Measurements from ENCODE around the gene PPP4R1. TPM values are rescaled to one million over a fixed set of nuclear protein-coding genes. Genes with fewer than 3 reads are reported as not detected.

Gene PPP4R1
- total RNA-seq, 6 donors from 2014 or later = 125 to 239 (median 189) TPM

- Histone ChIP-seq H3K4me1 (peaks cover 13 to 23% (median 21%) of the 10 kb centered on the region in 4 donors), H3K4me3 (no peak overlapping the region), H3K36me3 (peaks cover 0 to 25% (median 2%) of the 10 kb centered on the region in 4 donors), H3K9me3 (peaks cover 0 to 12% (median 4%) of the 10 kb centered on the region in 4 donors), H3K27ac (no peak overlapping the region), H3K27me3 (no peaks in the 10 kb centered on the region)
- WGBS, 2 donors = 65 to 76% methylated on average over 3 of the region's 3 CpGs
- DNase-seq (no peak), ATAC-seq (ENCODE audit: low FRiP score in 2 of 2) (no peak)
- no peak for TF ChIP-seq POLR2AphosphoS5 (IDR thresholded peaks at IDR 0.05)
- no peak for TF ChIP-seq POLR2A (IDR thresholded peaks at IDR 0.05)
- TF ChIP-seq, protein P1, sequence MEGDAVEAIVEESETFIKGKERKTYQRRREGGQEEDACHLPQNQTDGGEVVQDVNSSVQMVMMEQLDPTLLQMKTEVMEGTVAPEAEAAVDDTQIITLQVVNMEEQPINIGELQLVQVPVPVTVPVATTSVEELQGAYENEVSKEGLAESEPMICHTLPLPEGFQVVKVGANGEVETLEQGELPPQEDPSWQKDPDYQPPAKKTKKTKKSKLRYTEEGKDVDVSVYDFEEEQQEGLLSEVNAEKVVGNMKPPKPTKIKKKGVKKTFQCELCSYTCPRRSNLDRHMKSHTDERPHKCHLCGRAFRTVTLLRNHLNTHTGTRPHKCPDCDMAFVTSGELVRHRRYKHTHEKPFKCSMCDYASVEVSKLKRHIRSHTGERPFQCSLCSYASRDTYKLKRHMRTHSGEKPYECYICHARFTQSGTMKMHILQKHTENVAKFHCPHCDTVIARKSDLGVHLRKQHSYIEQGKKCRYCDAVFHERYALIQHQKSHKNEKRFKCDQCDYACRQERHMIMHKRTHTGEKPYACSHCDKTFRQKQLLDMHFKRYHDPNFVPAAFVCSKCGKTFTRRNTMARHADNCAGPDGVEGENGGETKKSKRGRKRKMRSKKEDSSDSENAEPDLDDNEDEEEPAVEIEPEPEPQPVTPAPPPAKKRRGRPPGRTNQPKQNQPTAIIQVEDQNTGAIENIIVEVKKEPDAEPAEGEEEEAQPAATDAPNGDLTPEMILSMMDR (IDR thresholded peaks at IDR 0.05) = no peak
- no peak for TF ChIP-seq EP300 (IDR thresholded peaks at IDR 0.05)
Measured at GRCh38 chr18:9596226-9596625, 18.1 kb downstream of the PPP4R1 start.

DNA sequence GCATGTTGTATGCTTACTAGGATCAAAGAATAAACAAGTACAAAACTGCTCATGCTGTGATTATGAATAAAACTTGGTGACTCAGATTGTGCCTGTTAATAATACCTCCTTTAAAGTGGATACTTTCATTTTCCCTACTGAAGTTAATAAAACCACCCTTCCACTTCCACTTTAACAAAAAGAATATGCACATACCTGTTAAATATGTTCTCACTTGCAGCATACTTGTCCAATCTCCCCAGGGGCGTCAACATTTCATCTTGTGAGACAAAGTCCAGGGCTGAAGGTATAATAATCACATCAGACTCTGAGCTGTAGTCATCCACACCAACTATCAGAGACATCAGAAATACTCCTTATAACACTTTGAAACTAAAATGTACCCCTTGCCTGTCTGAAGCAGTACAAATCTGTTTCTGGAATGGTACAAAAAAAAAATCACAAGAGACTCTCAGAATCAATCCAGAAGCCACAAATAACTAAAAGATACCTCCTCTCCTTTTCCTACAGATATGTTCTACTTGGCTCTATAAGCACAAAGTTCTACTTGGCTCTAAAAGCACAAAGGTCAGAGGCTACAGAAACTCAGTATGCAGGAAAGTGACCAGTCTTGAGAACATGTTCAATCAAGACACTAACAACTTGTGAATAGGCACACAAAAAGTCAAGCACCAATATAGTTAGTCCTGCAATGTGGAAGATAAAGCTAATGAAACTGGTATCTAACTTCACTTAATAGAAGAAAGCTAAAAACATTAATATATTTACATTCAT is 19.3 kb downstream of the PPP4R1 start:
- peaks cover 13 to 23% (median 21%) of the 10 kb centered on the region in 4 donors for H3K4me1 ChIP-seq
- peak overlapping the region in 2 of 4 donors; percentile 13 to 49 for H3K27ac ChIP-seq
- no peak for DNase-seq
- H3K27me3 ChIP-seq = no peaks in the 10 kb centered on the region
- H3K4me3 ChIP-seq = no peak overlapping the region
- 25 to 52% methylated on average over 1 of the region's 1 CpG for WGBS, 2 donors
- TF ChIP-seq, protein P1 (IDR thresholded peaks at IDR 0.05) = no peak
- TF ChIP-seq EP300 (IDR thresholded peaks at IDR 0.05) = no peak
- no peak for TF ChIP-seq POLR2AphosphoS5 (IDR thresholded peaks at IDR 0.05)
- TF ChIP-seq POLR2A (IDR thresholded peaks at IDR 0.05) = no peak
- ATAC-seq (ENCODE audit: low FRiP score in 2 of 2) = no peak
- peaks cover 0 to 36% (median 6%) of the 10 kb centered on the region in 4 donors for H3K36me3 ChIP-seq
- peaks cover 0 to 5% (median 0%) of the 10 kb centered on the region in 4 donors for H3K9me3 ChIP-seq

GRCh38 chr18:9587924-9588323 is 26.4 kb downstream of the PPP4R1 start:
- no peak overlapping the region for H3K27ac ChIP-seq
- H3K4me3 ChIP-seq = no peak overlapping the region
- H3K9me3 ChIP-seq = no peaks in the 10 kb centered on the region
- DNase-seq = no peak
- TF ChIP-seq EP300 (IDR thresholded peaks at IDR 0.05) (no peak), POLR2A (IDR thresholded peaks at IDR 0.05) (no peak)
- peaks cover 4 to 76% (median 31%) of the 10 kb centered on the region in 4 donors for H3K36me3 ChIP-seq
- H3K27me3 ChIP-seq = no peaks in the 10 kb centered on the region
- no peaks in the 10 kb centered on the region for H3K4me1 ChIP-seq
- WGBS, 2 donors = 84 to 97% methylated on average over 4 of the region's 4 CpGs
- ATAC-seq (ENCODE audit: low FRiP score in 2 of 2) = no peak

- ATAC-seq (ENCODE audit: low FRiP score in 2 of 2) = no peak
- Histone ChIP-seq H3K4me3 (no peak overlapping the region), H3K27ac (no peak overlapping the region), H3K4me1 (no peaks in the 10 kb centered on the region), H3K27me3 (no peaks in the 10 kb centered on the region), H3K36me3 (peaks cover 4 to 76% (median 33%) of the 10 kb centered on the region in 4 donors), H3K9me3 (no peaks in the 10 kb centered on the region)
- DNase-seq = no peak
- 95 to 99% methylated on average over 3 of the region's 3 CpGs for WGBS, 2 donors
- TF ChIP-seq POLR2AphosphoS5 (IDR thresholded peaks at IDR 0.05) (no peak), EP300 (IDR thresholded peaks at IDR 0.05) (no peak), POLR2A (IDR thresholded peaks at IDR 0.05) (no peak)
- TF ChIP-seq, protein P1 (IDR thresholded peaks at IDR 0.05) = no peak
Measured at GRCh38 chr18:9586814-9587213, 27.5 kb downstream of the PPP4R1 start.

DNA sequence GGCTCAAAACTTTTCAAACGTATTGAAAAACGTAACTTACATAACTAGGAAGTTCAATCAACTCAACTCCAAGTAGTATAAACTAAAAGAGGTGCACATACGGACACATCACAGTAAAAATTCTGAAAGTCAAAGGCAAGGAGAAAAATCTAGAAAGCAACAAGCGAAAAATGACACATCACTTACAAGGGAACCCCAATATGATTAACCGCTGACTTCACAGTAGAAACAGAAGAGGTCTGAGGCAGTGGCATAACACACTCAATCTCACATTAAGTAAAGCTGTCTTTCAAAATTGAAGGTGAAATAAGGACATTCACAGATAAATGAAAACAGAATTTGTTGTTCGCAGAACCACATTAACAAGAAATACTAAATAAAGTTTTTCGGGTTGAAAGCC is 32.7 kb downstream of the PPP4R1 start:
- Histone ChIP-seq H3K4me1 (no peaks in the 10 kb centered on the region), H3K36me3 (peaks cover 0 to 80% (median 27%) of the 10 kb centered on the region in 4 donors), H3K4me3 (no peak overlapping the region), H3K27me3 (no peaks in the 10 kb centered on the region), H3K9me3 (no peaks in the 10 kb centered on the region), H3K27ac (no peak overlapping the region)
- DNase-seq = no peak
- no peak for TF ChIP-seq POLR2A (IDR thresholded peaks at IDR 0.05)
- TF ChIP-seq EP300 (IDR thresholded peaks at IDR 0.05) = no peak
- no peak for TF ChIP-seq POLR2AphosphoS5 (IDR thresholded peaks at IDR 0.05)
- TF ChIP-seq, protein P1 (IDR thresholded peaks at IDR 0.05) = no peak
- WGBS, 2 donors = 95 to 96% methylated on average over 7 of the region's 7 CpGs
- ATAC-seq (ENCODE audit: low FRiP score in 2 of 2) = no peak

All from upper lobe of left lung (tissue), 6 donors.